Renal pelvis (tissue), 4 donors: ENCODE measurements around the gene PIEZO1. TPM values are rescaled to one million over a fixed set of nuclear protein-coding genes. Genes with fewer than 3 reads are reported as not detected.
A peak's percentile ranks its signal among the peaks of the same experiment; 100 is the strongest.

Experiments used
- DNase-seq: peaks from one replicate; pipeline ENCODE4 v3.0.0-alpha.2; 2013
- polyA plus RNA-seq, 3 donors: library from polyadenylated mRNA; unstranded; fragments of 120-200 nt; gene quantifications; one replicate each; pipeline ENCODE4 v1.2.1, GENCODE V29; 2013; ENCODE audit not compliant: insufficient read length in 3 of 3

The PIEZO1 gene
- polyA plus RNA-seq, 3 donors: 44.6 to 59.0 (median 46.4) TPM

GRCh38 chr16:88705801-88706228 lies 79.2 kb downstream of the PIEZO1 start:
- DNase-seq: no peak

- DNase-seq: no peak
Observed at GRCh38 chr16:88705076-88705684, 79.8 kb downstream of the PIEZO1 start.

- DNase-seq: no peak
Observed at GRCh38 chr16:88703486-88704309, 81.3 kb downstream of the PIEZO1 start.

GRCh38 chr16:88702371-88703210 lies 82.4 kb downstream of the PIEZO1 start:
- DNase-seq: no peak

GRCh38 chr16:88701581-88702370 lies 83.2 kb downstream of the PIEZO1 start:
- no peak for DNase-seq

- peak; percentile 60 for DNase-seq
Observed at GRCh38 chr16:88700636-88701482, 84.2 kb downstream of the PIEZO1 start.

- DNase-seq: no peak
Observed at GRCh38 chr16:88700322-88700635, 84.7 kb downstream of the PIEZO1 start.

GRCh38 chr16:88699180-88699579 lies 85.8 kb downstream of the PIEZO1 start:
- DNase-seq: no peak

- no peak for DNase-seq
Observed at GRCh38 chr16:88698646-88699045, 86.4 kb downstream of the PIEZO1 start.

GRCh38 chr16:88697831-88698615 lies 87.0 kb downstream of the PIEZO1 start:
- DNase-seq: no peak

- no peak for DNase-seq
Observed at GRCh38 chr16:88697116-88697830, 87.7 kb downstream of the PIEZO1 start.

- no peak for DNase-seq
Observed at GRCh38 chr16:88696441-88696840, 88.6 kb downstream of the PIEZO1 start.

- no peak for DNase-seq
Observed at GRCh38 chr16:88695753-88696152, 89.3 kb downstream of the PIEZO1 start.

GRCh38 chr16:88695218-88695617 lies 89.8 kb downstream of the PIEZO1 start:
- DNase-seq: no peak

- DNase-seq: no peak
Observed at GRCh38 chr16:88694221-88695087, 90.6 kb downstream of the PIEZO1 start.

- DNase-seq: no peak
Observed at GRCh38 chr16:88693420-88694177, 91.4 kb downstream of the PIEZO1 start.

- DNase-seq: no peak
Observed at GRCh38 chr16:88692861-88693260, 92.2 kb downstream of the PIEZO1 start.
